ENCODE measurements around the gene BCO1.

BCO1 gene

DNA sequence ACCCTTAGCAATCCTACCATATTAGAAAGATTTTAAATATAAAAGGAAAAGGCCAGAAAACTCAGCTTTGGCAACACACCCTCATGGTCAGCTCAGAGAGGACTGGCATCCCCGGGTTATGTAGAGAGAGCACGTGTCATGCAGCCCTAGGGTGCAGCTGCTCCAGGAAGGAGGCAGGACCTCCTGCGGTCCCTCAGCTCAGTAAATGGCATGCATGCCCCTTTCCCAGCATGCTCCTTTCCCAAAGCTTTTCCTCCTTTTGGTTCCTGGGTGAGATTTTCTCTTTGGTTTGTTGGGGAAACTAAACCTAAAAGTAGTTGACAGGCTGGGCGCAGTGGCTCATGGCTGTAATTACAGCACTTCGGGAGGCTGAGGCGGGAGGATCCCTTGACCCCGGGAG lies 80.2 kb downstream of the BCO1 start:
- no peak overlapping the region for H3K27ac ChIP-seq (ENCODE audit: low read depth, low read length, poor library complexity, severe bottlenecking)
- no peak overlapping the region for H3K4me3 ChIP-seq (ENCODE audit: low read depth, low read length, poor library complexity, severe bottlenecking)
- no peaks in the 10 kb centered on the region for H3K9me3 ChIP-seq (ENCODE audit: low read length)
- H3K9ac ChIP-seq (ENCODE audit: low read length), result no peak overlapping the region
- peaks cover 6% of the 10 kb centered on the region; the same call in 1 of the 2 replicates for H3K79me2 ChIP-seq (ENCODE audit: insufficient read depth, low read length)
- no peaks in the 10 kb centered on the region for H3K27me3 ChIP-seq (ENCODE audit: insufficient read depth, low read length)
- H3K9me2 ChIP-seq (ENCODE audit: low read depth, low read length), result no peaks in the 10 kb centered on the region
- peaks cover 11% of the 10 kb centered on the region for H3K4me1 ChIP-seq (ENCODE audit: insufficient read depth, low read length, severe bottlenecking)
- H2AFZ ChIP-seq (ENCODE audit: low read length), result no peak overlapping the region
- H3K4me2 ChIP-seq (ENCODE audit: low read length), result no peak overlapping the region
- H3F3A ChIP-seq (ENCODE audit: insufficient read depth, low read length), result no peaks in the 10 kb centered on the region
- no peaks in the 10 kb centered on the region for H3K36me3 ChIP-seq (ENCODE audit: insufficient read depth, low read length)
- 0 out of 2 replicates have a peak, but pooled peaks cover 4% of the 10 kb centered on the region for H4K20me1 ChIP-seq (ENCODE audit: insufficient read depth, low read length)
- TF ChIP-seq, protein P1, sequence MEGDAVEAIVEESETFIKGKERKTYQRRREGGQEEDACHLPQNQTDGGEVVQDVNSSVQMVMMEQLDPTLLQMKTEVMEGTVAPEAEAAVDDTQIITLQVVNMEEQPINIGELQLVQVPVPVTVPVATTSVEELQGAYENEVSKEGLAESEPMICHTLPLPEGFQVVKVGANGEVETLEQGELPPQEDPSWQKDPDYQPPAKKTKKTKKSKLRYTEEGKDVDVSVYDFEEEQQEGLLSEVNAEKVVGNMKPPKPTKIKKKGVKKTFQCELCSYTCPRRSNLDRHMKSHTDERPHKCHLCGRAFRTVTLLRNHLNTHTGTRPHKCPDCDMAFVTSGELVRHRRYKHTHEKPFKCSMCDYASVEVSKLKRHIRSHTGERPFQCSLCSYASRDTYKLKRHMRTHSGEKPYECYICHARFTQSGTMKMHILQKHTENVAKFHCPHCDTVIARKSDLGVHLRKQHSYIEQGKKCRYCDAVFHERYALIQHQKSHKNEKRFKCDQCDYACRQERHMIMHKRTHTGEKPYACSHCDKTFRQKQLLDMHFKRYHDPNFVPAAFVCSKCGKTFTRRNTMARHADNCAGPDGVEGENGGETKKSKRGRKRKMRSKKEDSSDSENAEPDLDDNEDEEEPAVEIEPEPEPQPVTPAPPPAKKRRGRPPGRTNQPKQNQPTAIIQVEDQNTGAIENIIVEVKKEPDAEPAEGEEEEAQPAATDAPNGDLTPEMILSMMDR (IDR thresholded peaks at IDR 0.05; ENCODE audit: low read length), result no peak
- no peak for TF ChIP-seq EZH2 (IDR thresholded peaks at IDR 0.05; ENCODE audit: borderline replicate concordance, low read length)

DNA sequence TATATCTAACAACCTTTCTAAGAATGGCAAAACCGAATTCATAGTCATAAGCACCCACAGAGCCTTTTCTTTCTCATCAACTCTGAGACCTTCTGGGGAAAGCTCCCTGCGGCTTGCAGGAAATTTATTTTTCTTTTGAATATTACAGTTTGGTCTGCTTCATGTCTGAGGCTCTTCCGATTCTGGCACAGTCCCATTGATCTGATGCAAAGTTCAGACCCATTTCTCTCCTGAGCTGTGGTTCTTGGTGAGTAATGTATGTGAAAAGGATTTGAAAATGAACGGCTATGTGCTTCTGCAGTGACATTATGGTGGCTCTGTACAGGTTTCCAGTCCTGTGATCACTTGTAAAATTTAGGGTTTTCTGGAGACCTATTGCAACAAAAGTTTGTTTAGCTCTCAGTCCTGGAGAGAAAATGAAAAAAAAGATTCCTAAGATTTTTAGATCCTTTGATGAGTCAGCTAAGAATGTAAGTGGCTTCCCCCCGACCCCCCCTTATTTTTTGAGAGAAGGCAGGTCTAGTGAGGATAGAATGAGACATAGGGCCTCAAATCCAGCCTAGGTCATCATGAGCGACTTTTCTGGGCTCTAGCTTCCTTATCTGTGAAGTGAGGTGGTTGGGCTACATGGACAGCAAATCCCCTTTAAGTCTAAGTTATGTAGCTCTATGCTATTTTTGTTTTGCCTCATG lies 80.9 kb downstream of the BCO1 start:
- H3K27ac ChIP-seq (ENCODE audit: low read depth, low read length, poor library complexity, severe bottlenecking), result no peak overlapping the region
- H3K9me2 ChIP-seq (ENCODE audit: low read depth, low read length), result no peaks in the 10 kb centered on the region
- no peak overlapping the region for H2AFZ ChIP-seq (ENCODE audit: low read length)
- H3K79me2 ChIP-seq (ENCODE audit: insufficient read depth, low read length), result peaks cover under 1% of the 10 kb centered on the region; the same call in 1 of the 2 replicates
- no peak overlapping the region for H3K9ac ChIP-seq (ENCODE audit: low read length)
- H3K36me3 ChIP-seq (ENCODE audit: insufficient read depth, low read length), result no peaks in the 10 kb centered on the region
- no peaks in the 10 kb centered on the region for H3F3A ChIP-seq (ENCODE audit: insufficient read depth, low read length)
- no peak overlapping the region for H3K4me3 ChIP-seq (ENCODE audit: low read depth, low read length, poor library complexity, severe bottlenecking)
- no peaks in the 10 kb centered on the region for H3K9me3 ChIP-seq (ENCODE audit: low read length)
- peaks cover 7% of the 10 kb centered on the region for H3K4me1 ChIP-seq (ENCODE audit: insufficient read depth, low read length, severe bottlenecking)
- H3K4me2 ChIP-seq (ENCODE audit: low read length), result no peak overlapping the region
- TF ChIP-seq EZH2 (IDR thresholded peaks at IDR 0.05; ENCODE audit: borderline replicate concordance, low read length), result no peak
- TF ChIP-seq, protein P1 (IDR thresholded peaks at IDR 0.05; ENCODE audit: low read length), result no peak
- 0 out of 2 replicates have a peak, but pooled peaks cover 4% of the 10 kb centered on the region for H4K20me1 ChIP-seq (ENCODE audit: insufficient read depth, low read length)
- H3K27me3 ChIP-seq (ENCODE audit: insufficient read depth, low read length), result no peaks in the 10 kb centered on the region

DNA sequence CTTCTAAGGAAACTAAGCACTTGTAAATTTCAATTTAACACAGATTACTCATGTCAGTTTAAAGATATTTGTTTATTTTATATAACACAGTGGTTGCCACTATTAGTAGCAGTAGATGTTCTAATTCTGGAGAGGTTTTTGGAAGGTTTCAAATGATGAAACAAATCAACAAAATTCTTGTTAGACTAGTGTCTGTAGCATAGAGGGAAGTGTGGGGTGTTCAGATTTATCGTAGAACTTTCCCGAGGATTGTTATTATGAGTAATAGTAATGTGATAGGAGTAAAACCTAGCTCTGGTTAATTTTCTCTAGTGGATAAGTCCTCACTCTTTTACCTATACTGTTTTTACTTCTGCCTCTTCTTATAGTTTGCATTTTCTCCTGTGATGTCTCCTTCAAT lies 82.5 kb downstream of the BCO1 start:
- Histone ChIP-seq H3K4me2 (ENCODE audit: low read length) (no peak overlapping the region), H3K27me3 (ENCODE audit: insufficient read depth, low read length) (no peaks in the 10 kb centered on the region), H3K27ac (ENCODE audit: low read depth, low read length, poor library complexity, severe bottlenecking) (no peak overlapping the region), H3K4me3 (ENCODE audit: low read depth, low read length, poor library complexity, severe bottlenecking) (no peak overlapping the region), H4K20me1 (ENCODE audit: insufficient read depth, low read length) (0 out of 2 replicates have a peak, but pooled peaks cover 4% of the 10 kb centered on the region), H3K79me2 (ENCODE audit: insufficient read depth, low read length) (no peaks in the 10 kb centered on the region), H3F3A (ENCODE audit: insufficient read depth, low read length) (no peaks in the 10 kb centered on the region), H3K9me2 (ENCODE audit: low read depth, low read length) (no peaks in the 10 kb centered on the region), H3K4me1 (ENCODE audit: insufficient read depth, low read length, severe bottlenecking) (peaks cover 2% of the 10 kb centered on the region), H3K9me3 (ENCODE audit: low read length) (no peaks in the 10 kb centered on the region), H3K36me3 (ENCODE audit: insufficient read depth, low read length) (no peaks in the 10 kb centered on the region), H3K9ac (ENCODE audit: low read length) (no peak overlapping the region), H2AFZ (ENCODE audit: low read length) (no peak overlapping the region)
- no peak for TF ChIP-seq EZH2 (IDR thresholded peaks at IDR 0.05; ENCODE audit: borderline replicate concordance, low read length)
- TF ChIP-seq, protein P1 (IDR thresholded peaks at IDR 0.05; ENCODE audit: low read length), result no peak
